GM19438 (cell line): Measurements from ENCODE around the gene DLX5.
"Not testable (repeated sequence)": the region's sequence is repeated elsewhere in the genome, so short reads cannot be mapped to it uniquely, and the experiment has no call there.

Source experiments
- ATAC-seq: cut with Tn5 transposase; IDR thresholded peaks from one replicate; pipeline ENCODE4 v1.9.1; 2021; ENCODE audit warnings: low read depth; ENCODE audit not compliant: unreplicated experiment

DLX5 gene

GRCh38 chr7:97024209-97025129 lies at the start of gene DLX5:
TSS of gene DLX5 (minus strand) at chr7:97024831. CDS start at chr7:97024623, 208 bp downstream.
- ATAC-seq, result no peak

GRCh38 chr7:97072025-97072424 lies 47.4 kb upstream of the DLX5 start:
- not testable (repeated sequence) for ATAC-seq

GRCh38 chr7:97064972-97065587 lies 40.4 kb upstream of the DLX5 start:
- no peak for ATAC-seq

GRCh38 chr7:97064020-97064419 lies 39.4 kb upstream of the DLX5 start:
- no peak for ATAC-seq

GRCh38 chr7:97043281-97043680 lies 18.6 kb upstream of the DLX5 start:
- no peak for ATAC-seq

GRCh38 chr7:97039374-97040065 lies 14.9 kb upstream of the DLX5 start:
- ATAC-seq, result no peak

GRCh38 chr7:97034213-97034852 lies 9.7 kb upstream of the DLX5 start:
- ATAC-seq, result not testable (repeated sequence)

GRCh38 chr7:97027427-97028234 lies 3.0 kb upstream of the DLX5 start:
- peak; percentile 91 for ATAC-seq

- no peak for ATAC-seq
Observed at GRCh38 chr7:97026715-97027426, 2.2 kb upstream of the DLX5 start.

GRCh38 chr7:97025983-97026714 lies 1.5 kb upstream of the DLX5 start:
- ATAC-seq, result no peak

GRCh38 chr7:97025130-97025499 lies 484 bp upstream of the DLX5 start:
- no peak for ATAC-seq

- ATAC-seq, result no peak
Observed at GRCh38 chr7:97022491-97023306, 1.9 kb downstream of the DLX5 start.

GRCh38 chr7:97021747-97022490 lies 2.7 kb downstream of the DLX5 start:
- no peak for ATAC-seq

GRCh38 chr7:97020996-97021746 lies 3.5 kb downstream of the DLX5 start:
- no peak for ATAC-seq

GRCh38 chr7:97020601-97020995 lies 4.0 kb downstream of the DLX5 start:
- no peak for ATAC-seq

GRCh38 chr7:97019710-97020225 lies 4.9 kb downstream of the DLX5 start:
- ATAC-seq, result no peak
